ENCODE results near the gene MTG2.

MTG2 gene

GRCh38 chr20:62238569-62239277 lies 55.9 kb downstream of the MTG2 start:
- TF ChIP-seq CTCF (IDR thresholded peaks at IDR 0.05; ENCODE audit: low read length, missing control alignments), result no peak
- peak overlapping the region; percentile 71 for H3K4me3 ChIP-seq (replicated peaks; ENCODE audit: low read depth, low read length)
- no peak for DNase-seq (ENCODE audit: low read depth)

- no peak for TF ChIP-seq CTCF (IDR thresholded peaks at IDR 0.05; ENCODE audit: low read length, missing control alignments)
- DNase-seq (ENCODE audit: low read depth), result peak; percentile 6
- peak overlapping the region; percentile 71 for H3K4me3 ChIP-seq (replicated peaks; ENCODE audit: low read depth, low read length)
Observed at GRCh38 chr20:62239278-62239879, 56.6 kb downstream of the MTG2 start.

GRCh38 chr20:62240020-62240685 lies 57.3 kb downstream of the MTG2 start:
- DNase-seq (ENCODE audit: low read depth), result no peak
- no peak overlapping the region for H3K4me3 ChIP-seq (replicated peaks; ENCODE audit: low read depth, low read length)
- no peak for TF ChIP-seq CTCF (IDR thresholded peaks at IDR 0.05; ENCODE audit: low read length, missing control alignments)

GRCh38 chr20:62241506-62241905 lies 58.7 kb downstream of the MTG2 start:
- H3K4me3 ChIP-seq (replicated peaks; ENCODE audit: low read depth, low read length), result no peak overlapping the region
- TF ChIP-seq CTCF (IDR thresholded peaks at IDR 0.05; ENCODE audit: low read length, missing control alignments), result no peak
- no peak for DNase-seq (ENCODE audit: low read depth)

GRCh38 chr20:62242176-62242575 lies 59.3 kb downstream of the MTG2 start:
- H3K4me3 ChIP-seq (replicated peaks; ENCODE audit: low read depth, low read length), result no peak overlapping the region
- no peak for TF ChIP-seq CTCF (IDR thresholded peaks at IDR 0.05; ENCODE audit: low read length, missing control alignments)
- no peak for DNase-seq (ENCODE audit: low read depth)

- no peak for DNase-seq (ENCODE audit: low read depth)
- H3K4me3 ChIP-seq (replicated peaks; ENCODE audit: low read depth, low read length), result no peak overlapping the region
- TF ChIP-seq CTCF (IDR thresholded peaks at IDR 0.05; ENCODE audit: low read length, missing control alignments), result no peak
Observed at GRCh38 chr20:62243106-62243505, 60.3 kb downstream of the MTG2 start.
